Tibial nerve (tissue), 4 donors: ENCODE measurements around the gene PPP6R1. TPM values are rescaled to one million over a fixed set of nuclear protein-coding genes. Genes with fewer than 3 reads are reported as not detected.

Experiments used
- DNase-seq, 2 donors: peaks; one replicate each; pipeline ENCODE4 v3.0.0-alpha.2; 2019; ENCODE audit warnings: low spot score in 2 of 2
- H3K27ac ChIP-seq, 4 donors: fragments of 200-600 bp; sonication (generic) in 3 of 4; one replicate each; pipeline ENCODE4 v1.5.1; 2017 to 2019; ENCODE audit warnings: mild to moderate bottlenecking in 1 of 4
- H3K27me3 ChIP-seq, 2 donors: fragments of 200-600 bp; sonication (generic) in 1 of 2; one replicate each; pipeline versions ENCODE4 v1.5.1 to v1.6.0; 2017 to 2019
- H3K36me3 ChIP-seq, 3 donors: fragments of 200-600 bp; sonication (generic); one replicate each; pipeline ENCODE4 v1.5.1; 2018 to 2019
- H3K4me1 ChIP-seq, 4 donors: fragments of 200-600 bp; sonication (generic) in 3 of 4; one replicate each; pipeline ENCODE4 v1.5.1; 2017 to 2019
- H3K4me3 ChIP-seq, 4 donors: fragments of 200-600 bp; sonication (generic) in 3 of 4; one replicate each; pipeline ENCODE4 v1.5.1; 2017 to 2019; ENCODE audit warnings: mild to moderate bottlenecking in 1 of 4, moderate library complexity in 1 of 4
- H3K9me3 ChIP-seq, 4 donors: fragments of 200-600 bp; sonication (generic) in 3 of 4; one replicate each; pipeline ENCODE4 v1.5.1; 2017 to 2019
- CTCF ChIP-seq, 5 experiments: fragments of 200-600 bp in 3 of 5; fragments of 450-650 bp in 2 of 5; sonication (generic) in 3 of 5; IDR thresholded peaks; one replicate each; pipeline ENCODE4 v1.5.1; 2016 to 2019; ENCODE audit warnings: antibody characterized with exemption in 5 of 5, mild to moderate bottlenecking in 3 of 5, moderate library complexity in 2 of 5
- EP300 ChIP-seq, 2 donors: sonication (generic); formaldehyde crosslinking; IDR thresholded peaks; one replicate each; pipeline ENCODE4 v1.6.1; 2017; ENCODE audit warnings: antibody characterized with exemption in 2 of 2, mild to moderate bottlenecking in 1 of 2
- POLR2A ChIP-seq, 2 donors: fragments of 450-650 bp; IDR thresholded peaks; one replicate each; pipeline ENCODE4 v1.6.1; 2017; ENCODE audit warnings: antibody characterized with exemption in 2 of 2, mild to moderate bottlenecking in 2 of 2, moderate library complexity in 2 of 2
- WGBS, 2 donors: methylation state at CpG; one replicate each; pipeline ENCODE4 v1.1.5; 2018; 5-methylcytosine and 5-hydroxymethylcytosine counted together
- total RNA-seq, 4 donors: library from RNA; depleted of rRNA; stranded (reverse); fragments of >200 nt; gene quantifications; one replicate each; pipeline ENCODE4 v1.1.0, GENCODE V29; 2016

PPP6R1 gene
- total RNA-seq, 4 donors from 2014 or later: 35.4 to 56.7 (median 40.7) TPM

- H3K27ac ChIP-seq: no peak overlapping the region
- DNase-seq: no peak
- H3K36me3 ChIP-seq: no peaks in the 10 kb centered on the region
- no peaks in the 10 kb centered on the region for H3K4me1 ChIP-seq
- 89 to 90% methylated on average over 9 to 10 of the region's 10 CpGs for WGBS, 2 donors
- TF ChIP-seq EP300 (IDR thresholded peaks at IDR 0.05) (no peak), POLR2A (IDR thresholded peaks at IDR 0.05) (no peak), CTCF (IDR thresholded peaks at IDR 0.05) (no peak)
- no peaks in the 10 kb centered on the region for H3K9me3 ChIP-seq
- H3K4me3 ChIP-seq: no peak overlapping the region
- peaks cover 0 to 5% of the 10 kb centered on the region in 2 donors for H3K27me3 ChIP-seq
Observed at GRCh38 chr19:55196803-55197202, 62.0 kb downstream of the PPP6R1 start.

- WGBS, 2 donors: 69 to 79% methylated on average over 12 of the region's 12 CpGs
- Histone ChIP-seq H3K36me3 (no peaks in the 10 kb centered on the region), H3K4me1 (no peaks in the 10 kb centered on the region), H3K27me3 (peaks cover 0 to 5% of the 10 kb centered on the region in 2 donors), H3K9me3 (no peaks in the 10 kb centered on the region), H3K4me3 (no peak overlapping the region), H3K27ac (no peak overlapping the region)
- DNase-seq: no peak
- no peak for TF ChIP-seq CTCF (IDR thresholded peaks at IDR 0.05)
- no peak for TF ChIP-seq EP300 (IDR thresholded peaks at IDR 0.05)
- TF ChIP-seq POLR2A (IDR thresholded peaks at IDR 0.05): no peak
Observed at GRCh38 chr19:55193481-55193880, 65.3 kb downstream of the PPP6R1 start.

GRCh38 chr19:55189403-55189835, 69.4 kb downstream of the PPP6R1 start:
- DNase-seq: no peak
- WGBS, 2 donors: 50 to 59% methylated on average over 15 of the region's 15 CpGs
- Histone ChIP-seq H3K36me3 (no peaks in the 10 kb centered on the region), H3K4me3 (no peak overlapping the region), H3K27me3 (peaks cover 0 to 5% of the 10 kb centered on the region in 2 donors), H3K27ac (peak overlapping the region in 1 of 4 donors; percentile 13), H3K9me3 (no peaks in the 10 kb centered on the region), H3K4me1 (no peaks in the 10 kb centered on the region)
- TF ChIP-seq EP300 (IDR thresholded peaks at IDR 0.05) (peak in 1 of 2 donors; percentile 13), POLR2A (IDR thresholded peaks at IDR 0.05) (no peak), CTCF (IDR thresholded peaks at IDR 0.05) (no peak)

- no peak overlapping the region for H3K27ac ChIP-seq
- TF ChIP-seq CTCF (IDR thresholded peaks at IDR 0.05) (no peak), EP300 (IDR thresholded peaks at IDR 0.05) (no peak), POLR2A (IDR thresholded peaks at IDR 0.05) (no peak)
- no peak overlapping the region for H3K4me3 ChIP-seq
- 53 to 63% methylated on average over 8 of the region's 8 CpGs for WGBS, 2 donors
- no peak for DNase-seq
- H3K4me1 ChIP-seq: no peaks in the 10 kb centered on the region
- no peaks in the 10 kb centered on the region for H3K36me3 ChIP-seq
- H3K9me3 ChIP-seq: no peaks in the 10 kb centered on the region
- H3K27me3 ChIP-seq: peaks cover 0 to 5% of the 10 kb centered on the region in 2 donors
Observed at GRCh38 chr19:55188625-55189024, 70.2 kb downstream of the PPP6R1 start.

- Histone ChIP-seq H3K4me1 (no peaks in the 10 kb centered on the region), H3K4me3 (no peak overlapping the region), H3K27ac (no peak overlapping the region), H3K9me3 (no peaks in the 10 kb centered on the region), H3K36me3 (no peaks in the 10 kb centered on the region), H3K27me3 (peaks cover 0 to 15% of the 10 kb centered on the region in 2 donors)
- TF ChIP-seq EP300 (IDR thresholded peaks at IDR 0.05) (no peak), POLR2A (IDR thresholded peaks at IDR 0.05) (no peak), CTCF (IDR thresholded peaks at IDR 0.05) (no peak)
- no peak for DNase-seq
- 75 to 79% methylated on average over 5 to 12 of the region's 12 CpGs for WGBS, 2 donors
Observed at GRCh38 chr19:55186080-55186479, 72.7 kb downstream of the PPP6R1 start.
